Measurements from ENCODE around the gene TIMP2.

- TF ChIP-seq ETV6 (CRISPR knock-in tag; conservative IDR thresholded peaks at IDR 0.05) (no peak), FOXP1 (IDR thresholded peaks at IDR 0.05) (no peak), FOXP1 (CRISPR knock-in tag; IDR thresholded peaks at IDR 0.05) (no peak), ZNF501 (CRISPR knock-in tag; IDR thresholded peaks at IDR 0.05) (no peak)
These were observed 46.7 kb upstream of the TIMP2 start for GRCh38 chr17:78971756-78972506.
